ENCODE results near the gene EXOSC5.
A peak's percentile ranks its signal among the peaks of the same experiment; 100 is the strongest.
"Not testable (repeated sequence)": the region's sequence is repeated elsewhere in the genome, so short reads cannot be mapped to it uniquely, and the experiment has no call there.

EXOSC5 gene

GRCh38 chr19:41403181-41403970, 6.2 kb upstream of the EXOSC5 start:
- DNase-seq: no peak

- DNase-seq: no peak
Measured at GRCh38 chr19:41402010-41402409, 4.9 kb upstream of the EXOSC5 start.

GRCh38 chr19:41401483-41401882, 4.3 kb upstream of the EXOSC5 start:
- DNase-seq: no peak

GRCh38 chr19:41399525-41399924, 2.4 kb upstream of the EXOSC5 start:
- no peak for DNase-seq

GRCh38 chr19:41399091-41399490, 1.9 kb upstream of the EXOSC5 start:
- no peak for DNase-seq

- no peak for DNase-seq
Measured at GRCh38 chr19:41398598-41398997, 1.4 kb upstream of the EXOSC5 start.

GRCh38 chr19:41398050-41398418, 875 bp upstream of the EXOSC5 start:
- DNase-seq: no peak

- no peak for DNase-seq
Measured at GRCh38 chr19:41395355-41395754, 1.8 kb downstream of the EXOSC5 start.

GRCh38 chr19:41392775-41393174, 4.4 kb downstream of the EXOSC5 start:
- DNase-seq: no peak

- DNase-seq: no peak
Measured at GRCh38 chr19:41391618-41392017, 5.5 kb downstream of the EXOSC5 start.

GRCh38 chr19:41386442-41386841, 10.7 kb downstream of the EXOSC5 start:
- no peak for DNase-seq

GRCh38 chr19:41384351-41384750, 12.8 kb downstream of the EXOSC5 start:
- DNase-seq: no peak

GRCh38 chr19:41381536-41381935, 15.6 kb downstream of the EXOSC5 start:
- not testable (repeated sequence) for DNase-seq

- peak; percentile 69 for DNase-seq
Measured at GRCh38 chr19:41377977-41378709, 19.0 kb downstream of the EXOSC5 start.

- DNase-seq: no peak
Measured at GRCh38 chr19:41376998-41377365, 20.2 kb downstream of the EXOSC5 start.

GRCh38 chr19:41376241-41376997, 20.7 kb downstream of the EXOSC5 start, which contains the start of gene TMEM91:
Gene TMEM91 (plus strand): TSS chr19:41376533. CDS start chr19:41378310, 1,777 bp downstream.
- DNase-seq: peak; percentile 74

GRCh38 chr19:41373993-41374392, 23.2 kb downstream of the EXOSC5 start:
- no peak for DNase-seq

GRCh38 chr19:41372501-41372900, 24.7 kb downstream of the EXOSC5 start:
- no peak for DNase-seq

GRCh38 chr19:41371541-41371940, 25.6 kb downstream of the EXOSC5 start:
- DNase-seq: no peak

GRCh38 chr19:41371119-41371518, 26.0 kb downstream of the EXOSC5 start:
- DNase-seq: not testable (repeated sequence)

GRCh38 chr19:41369769-41370168, 27.4 kb downstream of the EXOSC5 start:
- no peak for DNase-seq

GRCh38 chr19:41367848-41368301, 29.3 kb downstream of the EXOSC5 start:
- no peak for DNase-seq

GRCh38 chr19:41366089-41366488, 31.1 kb downstream of the EXOSC5 start:
- DNase-seq: no peak
